ENCODE results near the gene PSME3.

GRCh38 chr17:42893359-42893758 is 60.2 kb downstream of the PSME3 start:
- no peak for TF ChIP-seq IRF3 (IDR thresholded peaks at IDR 0.05; ENCODE audit: low read depth, low read length)
- TF ChIP-seq USF2 (IDR thresholded peaks at IDR 0.05; ENCODE audit: borderline replicate concordance, low read depth, low read length) = no peak
- no peak for TF ChIP-seq RAD21 (IDR thresholded peaks at IDR 0.05; ENCODE audit: low read length)
- TF ChIP-seq CTCF (IDR thresholded peaks at IDR 0.05) = no peak
- no peak for TF ChIP-seq POLR2AphosphoS5 (IDR thresholded peaks at IDR 0.05; ENCODE audit: low read depth, low read length)
- TF ChIP-seq REST (IDR thresholded peaks at IDR 0.05; ENCODE audit: low read depth, low read length) = no peak
- no peak for TF ChIP-seq RFX5 (IDR thresholded peaks at IDR 0.05; ENCODE audit: low read length)
- TF ChIP-seq PBX3 (IDR thresholded peaks at IDR 0.05) = no peak
- no peak for TF ChIP-seq GATA2 (CRISPR knock-in tag; IDR thresholded peaks at IDR 0.05)
- TF ChIP-seq TAF1 (IDR thresholded peaks at IDR 0.05; ENCODE audit: borderline replicate concordance, low read depth, low read length) = no peak
